ENCODE measurements around the gene FZD1.

GRCh38 chr7:91250706-91251105 lies 13.5 kb upstream of the FZD1 start:
- TF ChIP-seq SUZ12 (IDR thresholded peaks at IDR 0.05), result no peak
- TF ChIP-seq ELF4 (IDR thresholded peaks at IDR 0.05), result no peak
- no peak for TF ChIP-seq FOXA1 (IDR thresholded peaks at IDR 0.05)
- TF ChIP-seq L3MBTL2 (conservative IDR thresholded peaks at IDR 0.05), result no peak
- TF ChIP-seq FOXM1 (IDR thresholded peaks at IDR 0.05; ENCODE audit: borderline replicate concordance), result no peak
- no peak for TF ChIP-seq ARNT (IDR thresholded peaks at IDR 0.05)
- TF ChIP-seq SP1 (IDR thresholded peaks at IDR 0.05), result no peak
- TF ChIP-seq FOXK2 (IDR thresholded peaks at IDR 0.05), result no peak
- TF ChIP-seq CTBP1 (IDR thresholded peaks at IDR 0.05; ENCODE audit: borderline replicate concordance), result no peak
- TF ChIP-seq NFRKB (IDR thresholded peaks at IDR 0.05), result no peak
- no peak for TF ChIP-seq HDGF (IDR thresholded peaks at IDR 0.05; ENCODE audit: borderline replicate concordance)
- TF ChIP-seq BHLHE40 (IDR thresholded peaks at IDR 0.05; ENCODE audit: borderline replicate concordance), result no peak

Measured in HEK293T (cell line).